HCT116 (cell line): ENCODE measurements around the gene NKX2-2. TPM values are rescaled to one million over a fixed set of nuclear protein-coding genes. Genes with fewer than 3 reads are reported as not detected.

Experiments used
- total RNA-seq: library from RNA; stranded (reverse); gene quantifications from one replicate; pipeline ENCODE4 v1.2.1, GENCODE V29; 2021; ENCODE audit not compliant: unreplicated experiment

The NKX2-2 gene
- total RNA-seq, 1 experiment from 2014 or later, result not detected

Other genes with a start within 250 kb of the NKX2-2 start
- 101 TPM for gene XRN2, start 210.7 kb downstream of the NKX2-2 start, total RNA-seq
- not detected for gene NKX2-4, start 116.5 kb downstream of the NKX2-2 start, total RNA-seq
- not detected for gene PAX1, start 191.6 kb upstream of the NKX2-2 start, total RNA-seq